ENCODE data around the gene CABP2. TPM values are rescaled to one million over a fixed set of nuclear protein-coding genes. Genes with fewer than 3 reads are reported as not detected.

The CABP2 gene
- total RNA-seq (2021): not detected in 2 replicates
- Bru-seq, nascent RNA: not detected
- BruChase-seq, experiment 1, labeled RNA remaining after a 2-hour chase: not detected
- not detected for BruChase-seq, experiment 2, labeled RNA remaining after a 6-hour chase
- long read RNA-seq: 0 reads

- no peaks in the 10 kb centered on the region for H3K4me1 ChIP-seq (replicated peaks; ENCODE audit: insufficient read depth)
- peaks cover 23% of the 10 kb centered on the region for H3K27me3 ChIP-seq (ENCODE audit: insufficient read depth, low read depth)
- H3K9me3 ChIP-seq (ENCODE audit: insufficient read depth, low read depth): no peaks in the 10 kb centered on the region
- H2AFZ ChIP-seq: no peak within 1 kb of the TSS
- TF ChIP-seq CTCF (conservative IDR thresholded peaks at IDR 0.05) (no peak), EZH2 (IDR thresholded peaks at IDR 0.05; ENCODE audit: low read depth) (no peak)
- ChIA-PET POLR2A (ENCODE audit: unreplicated experiment) (interaction anchor here (0.6 kb wide), 1 partner anchor 265 kb away, joined by 3 read pairs; no protein-coding TSS in a partner anchor), CTCF (interaction anchor here (0.6 kb wide), 1 partner anchor 39 kb away, joined by 6 read pairs; no protein-coding TSS in a partner anchor)
- no peaks in the 10 kb centered on the region for H3K36me3 ChIP-seq (ENCODE audit: low read depth)
- DNase-seq: no peak
- no peaks in the 10 kb centered on the region for H4K20me1 ChIP-seq (ENCODE audit: insufficient read depth)
- H3K4me2 ChIP-seq: no peak within 1 kb of the TSS
- no peak within 1 kb of the TSS for H3K4me3 ChIP-seq
- no TSS peak for BruUV-seq (replicated peaks)
- no peak within 1 kb of the TSS for H3K27ac ChIP-seq
- H3K9me2 ChIP-seq (ENCODE audit: insufficient read depth): no peaks in the 10 kb centered on the region
- intact Hi-C loops (cut with micrococcal nuclease; ENCODE audit: unreplicated experiment): no loop called here
- no peaks in the 10 kb centered on the region for H3K79me2 ChIP-seq (ENCODE audit: low read depth)
- no peaks in the 10 kb centered on the region for H3F3A ChIP-seq (ENCODE audit: insufficient read depth, low read depth)
These were observed at the start of gene CABP2 for GRCh38 chr11:67522844-67523555. CABP2 (minus strand) TSS chr11:67523446; CDS start chr11:67523326, 120 bp downstream.

GRCh38 chr11:67572747-67573419 is 49.6 kb upstream of the CABP2 start:
- ChIA-PET POLR2A (ENCODE audit: unreplicated experiment) (interaction anchor here (0.6 to 1.0 kb wide), 3 partner anchors 8 to 227 kb away, joined by 3 to 5 read pairs (median 3); no protein-coding TSS in a partner anchor), CTCF (interaction anchor here (0.5 to 0.8 kb wide), 6 partner anchors 10 to 268 kb away, joined by 3 to 9 read pairs (median 4); partner anchors contain the start of gene GSTP1)
- no peaks in the 10 kb centered on the region for H3K36me3 ChIP-seq (ENCODE audit: low read depth)
- no peak overlapping the region for H2AFZ ChIP-seq
- intact Hi-C loops (cut with micrococcal nuclease; ENCODE audit: unreplicated experiment): loop anchor here (2.0 kb wide), 2 partner anchors 64 to 86 kb away; partner anchors contain the start of gene CDK2AP2
- peak; percentile 65 to 72 for DNase-seq
- TF ChIP-seq EZH2 (IDR thresholded peaks at IDR 0.05; ENCODE audit: low read depth) (no peak), CTCF (conservative IDR thresholded peaks at IDR 0.05) (peak; percentile 87)
- H3K79me2 ChIP-seq (ENCODE audit: low read depth): no peaks in the 10 kb centered on the region
- H3K9me3 ChIP-seq (ENCODE audit: insufficient read depth, low read depth): peaks cover 4% of the 10 kb centered on the region; the same call in 1 of the 2 replicates
- H3K4me1 ChIP-seq (replicated peaks; ENCODE audit: insufficient read depth): peaks cover 14% of the 10 kb centered on the region
- no peaks in the 10 kb centered on the region for H3K27me3 ChIP-seq (ENCODE audit: insufficient read depth, low read depth)
- peak overlapping the region; percentile 57 for H3K4me2 ChIP-seq
- H4K20me1 ChIP-seq (ENCODE audit: insufficient read depth): no peaks in the 10 kb centered on the region
- peak overlapping the region; percentile 34 for H3K27ac ChIP-seq
- H3F3A ChIP-seq (ENCODE audit: insufficient read depth, low read depth): peaks cover 6% of the 10 kb centered on the region; the same call in 1 of the 2 replicates
- no peak overlapping the region for H3K4me3 ChIP-seq
- BruUV-seq (replicated peaks): no TSS peak
- H3K9me2 ChIP-seq (ENCODE audit: insufficient read depth): no peaks in the 10 kb centered on the region

GRCh38 chr11:67572305-67572704 is 49.1 kb upstream of the CABP2 start:
- BruUV-seq (replicated peaks): no TSS peak
- ChIA-PET POLR2A (ENCODE audit: unreplicated experiment) (interaction anchor here (0.6 to 1.0 kb wide), 4 partner anchors 8 to 232 kb away, joined by 3 to 5 read pairs (median 3); no protein-coding TSS in a partner anchor), CTCF (interaction anchor here (0.6 to 0.8 kb wide), 5 partner anchors 11 to 268 kb away, joined by 3 to 9 read pairs (median 3); partner anchors contain the start of gene GSTP1)
- Histone ChIP-seq H3K4me3 (no peak overlapping the region), H4K20me1 (ENCODE audit: insufficient read depth) (no peaks in the 10 kb centered on the region), H3K27me3 (ENCODE audit: insufficient read depth, low read depth) (no peaks in the 10 kb centered on the region), H3K9me3 (ENCODE audit: insufficient read depth, low read depth) (peaks cover 4% of the 10 kb centered on the region; the same call in 1 of the 2 replicates), H3F3A (ENCODE audit: insufficient read depth, low read depth) (peaks cover 6% of the 10 kb centered on the region; the same call in 1 of the 2 replicates), H2AFZ (no peak overlapping the region), H3K79me2 (ENCODE audit: low read depth) (no peaks in the 10 kb centered on the region), H3K4me2 (peak overlapping the region; percentile 57; the same call in 1 of the 2 replicates), H3K27ac (no peak overlapping the region), H3K4me1 (replicated peaks; ENCODE audit: insufficient read depth) (peaks cover 14% of the 10 kb centered on the region), H3K36me3 (ENCODE audit: low read depth) (no peaks in the 10 kb centered on the region), H3K9me2 (ENCODE audit: insufficient read depth) (no peaks in the 10 kb centered on the region)
- intact Hi-C loops (cut with micrococcal nuclease; ENCODE audit: unreplicated experiment): loop anchor here (2.0 kb wide), 2 partner anchors 64 to 86 kb away; partner anchors contain the start of gene CDK2AP2
- no peak for DNase-seq
- TF ChIP-seq CTCF (conservative IDR thresholded peaks at IDR 0.05) (no peak), EZH2 (IDR thresholded peaks at IDR 0.05; ENCODE audit: low read depth) (no peak)

Measured in PC-9 (cell line).